Pulmonary artery endothelial cell (primary cell): ENCODE measurements around the gene RBM18. TPM values are rescaled to one million over a fixed set of nuclear protein-coding genes. Genes with fewer than 3 reads are reported as not detected.
A peak's percentile ranks its signal among the peaks of the same experiment; 100 is the strongest.

Source experiments
- DNase-seq: peaks from one replicate; pipeline ENCODE4 v3.0.0-alpha.2; 2011; ENCODE audit warnings: low read depth, low spot score
- total RNA-seq: library from RNA; depleted of rRNA; stranded (reverse); fragments of >200 nt; gene quantifications from 2 replicates; pipeline ENCODE4 v1.2.3, GENCODE V29; 2014

Gene RBM18
- total RNA-seq, 1 donor from 2014 or later, result 6.9 TPM

DNA sequence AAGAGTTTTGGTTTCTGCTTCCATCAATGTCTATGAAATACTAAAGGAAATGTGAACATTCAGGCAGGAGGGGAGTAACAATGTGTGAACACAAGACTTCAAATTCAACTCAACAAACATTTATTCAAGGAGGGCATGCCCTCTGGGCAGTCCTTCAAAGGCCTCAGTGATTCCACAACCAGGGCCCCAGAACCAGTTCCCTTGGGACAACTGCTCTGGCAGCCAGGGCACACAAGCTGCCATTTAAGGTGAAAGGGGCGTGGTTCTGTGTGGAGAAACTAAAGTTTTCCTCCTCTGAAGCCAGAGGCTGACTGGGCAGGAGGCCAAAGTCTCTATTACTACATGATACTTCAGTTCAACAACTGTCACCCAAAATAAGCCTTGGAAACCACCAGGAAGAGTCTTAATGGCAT lies 3.2 kb downstream of the RBM18 start:
- no peak for DNase-seq

- DNase-seq, result no peak
Observed at GRCh38 chr9:122258886-122259415, 5.7 kb downstream of the RBM18 start.

DNA sequence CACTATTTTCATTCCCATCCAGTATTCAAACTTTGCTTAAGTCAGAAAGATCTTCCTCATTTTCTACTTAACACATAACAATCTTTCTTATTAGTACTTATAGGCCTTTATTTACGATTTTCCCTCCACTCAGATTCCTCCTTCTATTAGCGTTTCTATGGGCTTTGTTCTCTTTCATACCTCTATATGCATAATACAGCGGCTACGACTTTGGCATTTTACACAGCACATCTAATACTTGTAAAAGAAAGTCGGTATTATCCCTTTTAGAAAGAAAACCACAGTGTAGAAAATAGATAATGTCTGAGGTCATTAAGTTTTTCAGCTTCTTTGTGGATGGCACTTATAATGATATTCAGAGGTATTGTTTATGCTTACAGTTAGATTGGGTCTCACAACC lies 8.4 kb downstream of the RBM18 start:
- no peak for DNase-seq

- no peak for DNase-seq
Observed at GRCh38 chr9:122254761-122255160, 9.9 kb downstream of the RBM18 start.

DNA sequence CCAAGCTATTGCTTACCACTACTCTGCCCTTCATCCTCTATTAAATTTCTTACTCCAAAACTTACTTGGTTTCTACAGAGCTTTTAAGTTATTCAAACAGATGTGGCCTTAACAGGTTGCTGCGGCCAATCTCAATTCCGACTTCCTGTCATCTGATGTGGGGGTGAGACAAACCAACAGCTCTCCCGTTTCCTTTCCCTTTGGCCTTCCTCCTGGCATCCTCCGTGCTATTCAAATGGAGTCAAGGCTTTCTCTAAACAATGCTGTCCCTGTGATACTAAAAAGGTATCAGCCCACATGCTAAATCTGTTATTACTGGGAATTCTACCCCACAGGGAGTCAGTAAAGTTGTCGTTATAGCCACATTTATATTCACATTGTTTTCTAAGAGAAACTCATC lies 11.8 kb downstream of the RBM18 start:
- no peak for DNase-seq

DNA sequence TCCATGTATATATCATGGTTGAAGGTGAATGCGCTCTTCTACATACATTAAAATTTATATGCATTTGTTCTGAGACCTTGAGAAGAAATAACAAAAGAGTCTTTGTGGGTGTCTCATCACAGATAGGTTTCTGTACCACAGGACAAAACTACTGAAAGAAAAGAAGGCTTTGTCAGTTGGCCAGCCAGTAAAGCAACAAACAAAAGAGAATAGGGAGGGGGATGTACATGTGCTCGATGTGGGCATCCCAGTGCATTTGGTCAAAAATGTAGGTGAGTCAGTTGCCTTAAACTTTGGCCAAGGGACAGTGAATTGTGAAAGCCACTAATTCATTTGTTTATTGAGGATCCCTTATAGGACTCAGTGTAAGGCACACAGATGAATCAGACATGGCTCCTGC lies 13.3 kb downstream of the RBM18 start:
- DNase-seq, result no peak

GRCh38 chr9:122248448-122248865 lies 16.2 kb downstream of the RBM18 start:
- peak; percentile 51 for DNase-seq

- DNase-seq, result no peak
Observed at GRCh38 chr9:122246666-122247065, 18.0 kb downstream of the RBM18 start.

DNA sequence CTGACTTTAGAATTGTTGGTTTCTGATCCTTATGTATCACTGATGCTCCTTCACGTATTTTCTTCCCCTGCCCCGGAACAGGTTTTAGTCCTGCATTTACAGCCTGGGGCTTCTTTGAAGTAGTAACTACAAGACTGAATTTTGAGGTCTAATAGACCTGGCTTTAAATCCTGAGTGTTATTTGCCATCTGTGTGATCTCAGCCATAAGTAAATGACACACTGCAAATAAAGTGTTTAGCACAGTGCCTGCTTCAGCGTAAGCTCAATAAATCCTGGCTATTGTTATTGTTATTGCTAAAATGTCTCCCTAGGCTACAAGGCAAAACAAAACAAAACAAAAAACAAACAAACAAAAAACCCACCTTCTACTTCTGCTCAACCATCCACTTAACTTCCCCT lies 20.3 kb downstream of the RBM18 start:
- no peak for DNase-seq

DNA sequence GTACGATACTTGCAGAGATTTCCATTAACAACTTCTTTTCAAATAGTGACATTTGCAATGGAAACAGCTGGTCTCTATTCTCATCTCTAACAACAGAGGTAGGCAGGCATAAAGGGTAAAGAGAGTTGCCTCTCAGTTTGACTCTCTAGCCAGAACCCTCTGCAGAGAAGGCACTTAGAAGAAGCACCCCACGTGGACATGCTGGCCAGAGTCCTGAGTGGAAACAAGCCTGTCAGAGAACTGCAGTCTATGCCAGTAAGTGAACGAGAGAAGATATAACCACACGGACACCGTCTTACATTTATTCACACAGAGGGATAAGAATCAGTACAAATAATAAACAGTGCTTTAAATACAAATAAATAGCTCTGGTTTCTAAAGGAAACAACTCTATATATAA lies 24.9 kb downstream of the RBM18 start:
- DNase-seq, result no peak

DNA sequence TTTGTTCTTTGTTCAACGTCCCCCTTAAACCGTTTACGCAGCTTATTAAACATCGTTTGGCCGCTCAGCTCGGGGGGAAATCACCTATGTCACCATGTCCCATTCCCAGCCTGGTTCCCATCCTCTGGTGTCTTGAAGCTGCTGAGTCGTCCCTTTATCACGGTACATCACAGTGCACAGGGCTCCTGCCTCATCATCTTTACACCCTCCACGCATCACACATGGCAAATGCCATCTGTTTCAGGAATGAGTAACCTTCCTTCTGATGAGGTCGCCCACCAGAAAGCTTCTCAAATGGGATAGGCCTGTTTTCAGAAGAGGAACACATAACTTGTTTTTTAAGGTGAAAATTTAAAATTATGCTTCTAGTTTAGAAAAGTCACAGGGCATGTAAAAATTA lies 28.0 kb downstream of the RBM18 start:
- DNase-seq, result no peak

- no peak for DNase-seq
Observed at GRCh38 chr9:122234022-122234748, 30.5 kb downstream of the RBM18 start.

DNA sequence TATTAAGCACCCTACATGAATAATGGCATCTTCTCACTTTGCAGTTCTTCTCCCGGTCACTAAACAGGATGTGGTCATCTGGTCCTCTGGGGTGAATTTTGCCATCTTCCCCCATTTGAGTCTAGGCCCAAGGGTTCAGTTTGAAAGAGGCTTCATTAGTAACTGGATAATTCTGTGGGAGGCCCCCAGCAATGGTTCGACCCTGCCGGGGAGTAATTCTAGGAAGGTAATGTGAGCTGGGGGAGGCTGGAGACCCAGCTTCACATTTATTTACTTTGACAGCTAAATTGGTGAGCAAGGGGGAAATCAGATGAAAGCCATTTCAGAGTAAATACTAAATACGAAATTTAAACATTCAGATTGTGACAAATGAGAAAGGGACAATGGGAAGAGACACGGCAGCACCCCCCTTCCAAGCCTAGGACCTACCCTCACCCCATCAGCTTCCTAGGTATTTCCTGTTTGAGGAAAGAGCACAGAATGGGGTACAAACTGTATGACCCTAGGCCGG lies 31.8 kb downstream of the RBM18 start:
- DNase-seq, result no peak

DNA sequence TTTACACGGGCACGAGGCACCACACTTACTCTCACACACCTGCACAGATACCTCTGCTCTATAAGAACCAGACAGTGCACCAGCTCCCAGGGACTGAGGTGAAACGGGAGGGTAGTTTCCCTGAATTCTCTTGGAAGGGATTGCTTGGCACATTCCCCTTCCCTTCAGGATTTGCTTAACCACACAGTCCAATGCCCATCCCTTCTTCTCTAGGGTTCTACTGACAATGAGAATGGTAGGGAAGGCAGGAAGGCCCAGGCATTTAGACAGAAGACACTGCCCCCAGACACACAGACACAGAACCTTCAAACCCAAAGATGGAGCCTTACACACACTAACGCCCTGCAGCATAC lies 35.2 kb downstream of the RBM18 start:
- no peak for DNase-seq

- DNase-seq, result no peak
Observed at GRCh38 chr9:122228568-122229484, 35.8 kb downstream of the RBM18 start, which contains the start of gene LHX6. Gene LHX6, minus strand, starts transcription at chr9:122228957. Its CDS starts 217 bp downstream, at chr9:122228740.

DNA sequence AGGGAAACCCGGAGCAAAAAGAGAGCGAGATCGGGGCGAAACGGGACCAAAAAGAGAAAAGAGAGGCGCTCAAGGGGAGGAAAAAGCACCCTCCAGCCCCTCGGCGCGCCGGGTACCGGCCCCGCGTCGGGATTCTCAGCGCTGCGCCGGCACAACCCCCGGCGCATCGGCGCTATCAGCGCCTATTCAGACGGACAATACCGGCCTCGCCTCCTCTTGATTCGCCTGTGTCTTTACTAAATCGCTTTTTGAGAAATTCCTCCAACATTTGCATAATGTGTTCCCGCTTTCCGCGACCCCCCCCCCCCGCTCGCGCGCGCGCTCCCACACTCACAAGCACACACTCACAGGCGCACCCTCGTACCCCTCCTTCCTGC lies 36.5 kb downstream of the RBM18 start:
- DNase-seq, result no peak

DNA sequence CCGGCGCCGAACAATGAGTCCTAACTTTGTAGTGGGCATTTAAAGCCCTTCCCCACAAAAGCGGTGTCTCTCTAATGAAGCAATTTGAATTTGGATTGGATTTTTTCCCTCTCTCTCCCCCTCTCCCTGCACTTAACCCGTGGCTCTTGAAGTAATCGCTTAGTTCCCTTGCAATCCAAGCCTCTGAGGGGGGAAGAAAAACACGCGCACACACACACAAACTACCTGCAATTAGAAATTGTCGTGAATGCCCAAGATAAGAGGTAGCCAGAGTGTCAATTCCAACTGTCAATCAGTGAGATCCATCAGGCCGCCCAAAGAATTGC lies 37.1 kb downstream of the RBM18 start:
- no peak for DNase-seq

- no peak for DNase-seq
Observed at GRCh38 chr9:122226758-122227574, 37.7 kb downstream of the RBM18 start.

- DNase-seq, result no peak
Observed at GRCh38 chr9:122226142-122226757, 38.4 kb downstream of the RBM18 start.

GRCh38 chr9:122225312-122226141 lies 39.1 kb downstream of the RBM18 start:
- no peak for DNase-seq
